GM10266 (cell line): ENCODE measurements around the gene CYP2C9.
"Not testable (repeated sequence)": the region's sequence is repeated elsewhere in the genome, so short reads cannot be mapped to it uniquely, and the experiment has no call there.

Experiments
- DNase-seq: peaks from one replicate; pipeline ENCODE4 v3.0.0; 2012; ENCODE audit errors: extremely low spot score
- TF ChIP-seq, protein P1 (sequence below): IDR thresholded peaks from 2 replicates; pipeline ENCODE4 v1.5.1; 2012; ENCODE audit warnings: mild to moderate bottlenecking, low read depth; ENCODE audit not compliant: control insufficient read depth, insufficient read depth; ENCODE audit errors: missing control alignments

Gene CYP2C9

DNA sequence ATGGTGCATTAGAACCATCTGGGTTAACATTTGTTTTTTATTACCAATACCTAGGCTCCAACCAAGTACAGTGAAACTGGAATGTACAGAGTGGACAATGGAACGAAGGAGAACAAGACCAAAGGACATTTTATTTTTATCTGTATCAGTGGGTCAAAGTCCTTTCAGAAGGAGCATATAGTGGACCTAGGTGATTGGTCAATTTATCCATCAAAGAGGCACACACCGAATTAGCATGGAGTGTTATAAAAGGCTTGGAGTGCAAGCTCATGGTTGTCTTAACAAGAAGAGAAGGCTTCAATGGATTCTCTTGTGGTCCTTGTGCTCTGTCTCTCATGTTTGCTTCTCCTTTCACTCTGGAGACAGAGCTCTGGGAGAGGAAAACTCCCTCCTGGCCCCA, at the start of gene CYP2C9:
Gene CYP2C9 (plus strand): TSS at position 276 of the 400 bp plus-strand sequence. CDS start 25 bp downstream, at position 301.
- no peak for DNase-seq
- TF ChIP-seq, protein P1, sequence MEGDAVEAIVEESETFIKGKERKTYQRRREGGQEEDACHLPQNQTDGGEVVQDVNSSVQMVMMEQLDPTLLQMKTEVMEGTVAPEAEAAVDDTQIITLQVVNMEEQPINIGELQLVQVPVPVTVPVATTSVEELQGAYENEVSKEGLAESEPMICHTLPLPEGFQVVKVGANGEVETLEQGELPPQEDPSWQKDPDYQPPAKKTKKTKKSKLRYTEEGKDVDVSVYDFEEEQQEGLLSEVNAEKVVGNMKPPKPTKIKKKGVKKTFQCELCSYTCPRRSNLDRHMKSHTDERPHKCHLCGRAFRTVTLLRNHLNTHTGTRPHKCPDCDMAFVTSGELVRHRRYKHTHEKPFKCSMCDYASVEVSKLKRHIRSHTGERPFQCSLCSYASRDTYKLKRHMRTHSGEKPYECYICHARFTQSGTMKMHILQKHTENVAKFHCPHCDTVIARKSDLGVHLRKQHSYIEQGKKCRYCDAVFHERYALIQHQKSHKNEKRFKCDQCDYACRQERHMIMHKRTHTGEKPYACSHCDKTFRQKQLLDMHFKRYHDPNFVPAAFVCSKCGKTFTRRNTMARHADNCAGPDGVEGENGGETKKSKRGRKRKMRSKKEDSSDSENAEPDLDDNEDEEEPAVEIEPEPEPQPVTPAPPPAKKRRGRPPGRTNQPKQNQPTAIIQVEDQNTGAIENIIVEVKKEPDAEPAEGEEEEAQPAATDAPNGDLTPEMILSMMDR: no peak

DNA sequence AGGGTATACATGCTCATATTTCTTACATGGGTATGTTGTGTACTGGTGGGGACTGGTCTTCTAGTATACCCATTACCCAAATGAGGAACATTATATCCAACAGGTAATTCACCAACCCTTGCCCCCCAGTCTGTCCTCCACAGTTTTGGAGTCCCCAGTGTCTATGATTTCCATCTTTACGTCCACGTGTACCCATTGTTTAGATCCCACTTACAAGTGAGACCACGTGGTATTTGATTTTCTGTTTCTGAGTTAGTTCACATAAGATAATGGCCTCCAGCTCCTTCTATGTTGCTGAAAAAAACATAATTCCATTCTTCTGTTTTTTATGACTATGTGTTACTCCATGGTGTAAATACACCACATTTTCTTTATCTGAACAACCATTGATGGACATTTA, 49.3 kb upstream of the CYP2C9 start:
- TF ChIP-seq, protein P1: no peak
- no peak for DNase-seq

DNA sequence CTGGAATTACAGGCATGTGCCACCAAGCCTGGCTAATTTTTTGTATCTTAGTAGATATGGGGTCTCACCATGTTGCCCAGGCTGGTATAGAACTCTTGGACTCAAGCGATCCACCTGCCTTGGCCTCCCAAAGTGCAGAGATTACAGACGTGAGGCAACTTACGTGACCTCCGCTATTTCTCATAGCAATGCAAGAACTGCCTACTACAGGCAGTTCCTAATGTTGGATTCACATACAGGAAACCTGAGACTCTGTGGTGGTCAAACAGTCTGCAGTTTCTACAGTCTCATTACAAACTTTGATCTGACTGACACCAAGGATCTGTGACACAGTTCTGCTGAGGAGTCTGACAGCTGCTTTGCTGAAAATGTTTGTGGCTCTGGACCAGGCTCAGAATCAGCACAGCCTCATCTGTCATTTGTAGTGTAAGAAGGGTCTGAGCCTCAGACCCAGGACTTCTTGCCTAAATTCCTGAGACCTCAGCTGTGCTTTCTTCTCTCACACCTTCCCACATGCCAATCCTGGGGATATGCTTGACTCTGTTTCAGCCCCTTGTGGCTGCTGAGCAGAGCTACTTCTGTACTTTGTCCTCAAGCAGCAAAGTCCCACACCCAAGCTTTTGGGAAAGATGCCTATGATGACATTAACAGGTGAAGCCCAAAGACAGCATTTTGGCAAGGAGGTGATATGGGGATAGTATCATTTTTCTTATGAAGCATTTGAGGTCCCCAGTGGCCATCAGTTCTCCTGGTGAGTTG, 48.0 kb upstream of the CYP2C9 start:
- TF ChIP-seq, protein P1: no peak
- no peak for DNase-seq

DNA sequence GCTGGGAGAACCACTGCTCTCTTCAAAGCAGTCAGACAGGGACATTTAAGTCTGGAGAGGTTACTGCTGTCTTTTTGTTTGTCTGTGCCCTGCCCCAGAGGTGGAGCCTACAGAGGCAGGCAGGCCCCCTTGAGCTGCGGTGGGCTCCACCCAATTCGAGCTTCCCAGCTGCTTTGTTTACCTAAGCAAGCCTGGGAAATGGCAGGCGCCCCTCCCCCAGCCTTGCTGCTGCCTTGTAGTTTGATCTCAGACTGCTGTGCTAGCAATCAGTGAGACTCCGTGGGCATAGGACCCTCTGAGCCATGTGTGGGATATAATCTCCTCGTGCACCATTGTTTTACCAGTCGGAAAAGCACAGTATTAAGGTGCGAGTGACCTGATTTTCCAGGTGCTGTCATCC, 40.0 kb upstream of the CYP2C9 start:
- not testable (repeated sequence) for DNase-seq

DNA sequence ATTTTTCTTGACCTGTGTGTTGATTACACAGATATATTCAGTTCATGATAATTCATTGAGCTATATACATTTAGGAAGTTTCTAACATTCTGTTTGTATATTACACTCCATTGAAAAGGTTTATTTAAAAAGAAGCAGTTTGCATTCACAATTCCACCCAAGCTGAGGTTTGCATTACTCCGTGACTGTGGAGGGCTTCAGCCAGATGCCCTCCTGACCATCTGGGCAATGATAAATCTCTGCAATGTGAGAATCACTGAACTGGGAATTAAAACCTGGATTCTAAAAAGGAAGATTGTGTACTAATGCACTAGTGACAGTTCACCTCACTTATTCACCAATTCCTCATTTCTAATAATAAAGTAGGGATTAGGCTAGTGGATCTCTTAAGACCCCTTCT, 36.4 kb upstream of the CYP2C9 start:
- TF ChIP-seq, protein P1: no peak
- no peak for DNase-seq

DNA sequence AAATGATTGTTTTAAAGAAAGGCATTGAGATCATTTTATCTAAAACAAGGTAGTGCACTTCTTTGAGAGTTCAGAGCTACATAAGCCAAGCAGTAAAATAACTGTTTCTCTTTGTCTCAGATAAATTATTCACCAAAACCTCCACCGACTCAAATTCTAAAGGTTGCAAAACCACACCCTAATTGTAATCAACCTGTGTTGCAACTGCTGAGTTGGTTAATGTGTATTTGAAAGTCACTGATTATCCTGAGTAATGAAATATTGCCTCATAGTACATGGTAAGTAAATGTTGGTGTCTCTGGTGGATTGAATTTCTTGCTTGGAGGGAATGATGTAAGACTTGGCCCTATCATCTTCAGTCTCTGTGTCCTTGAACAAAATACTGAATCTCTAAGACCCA, 35.9 kb upstream of the CYP2C9 start:
- DNase-seq: no peak
- TF ChIP-seq, protein P1: no peak

DNA sequence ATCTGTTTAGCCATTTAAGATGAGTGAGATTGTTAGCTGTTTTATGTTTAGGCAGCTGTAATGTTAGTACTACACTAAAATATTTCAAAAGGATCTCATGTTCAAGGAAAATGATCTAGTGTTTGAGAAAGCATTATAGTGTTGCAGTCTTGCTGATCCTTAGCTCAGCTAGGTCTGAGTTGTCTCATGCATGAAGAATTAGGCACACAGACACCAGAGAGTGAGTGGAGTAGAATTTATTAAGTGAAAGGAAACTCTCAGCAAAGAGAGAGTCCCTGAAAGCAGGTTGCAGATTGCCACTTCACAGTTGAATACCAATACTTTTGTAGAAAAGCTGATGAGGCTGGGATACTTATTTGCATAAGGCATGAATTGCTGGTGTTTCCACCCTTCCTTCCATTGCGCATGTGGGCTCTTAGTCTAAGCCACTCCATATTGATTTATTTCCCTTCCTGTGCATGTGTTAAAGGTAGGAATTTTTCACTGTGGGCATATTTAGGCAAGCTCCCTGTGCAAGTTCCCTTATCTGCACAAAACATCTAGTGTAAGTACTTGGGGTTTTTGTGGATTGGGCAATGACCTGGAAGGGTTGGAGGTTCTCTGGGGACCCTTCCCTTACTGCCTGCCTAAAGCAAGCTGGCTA, 33.8 kb upstream of the CYP2C9 start:
- not testable (repeated sequence) for DNase-seq

DNA sequence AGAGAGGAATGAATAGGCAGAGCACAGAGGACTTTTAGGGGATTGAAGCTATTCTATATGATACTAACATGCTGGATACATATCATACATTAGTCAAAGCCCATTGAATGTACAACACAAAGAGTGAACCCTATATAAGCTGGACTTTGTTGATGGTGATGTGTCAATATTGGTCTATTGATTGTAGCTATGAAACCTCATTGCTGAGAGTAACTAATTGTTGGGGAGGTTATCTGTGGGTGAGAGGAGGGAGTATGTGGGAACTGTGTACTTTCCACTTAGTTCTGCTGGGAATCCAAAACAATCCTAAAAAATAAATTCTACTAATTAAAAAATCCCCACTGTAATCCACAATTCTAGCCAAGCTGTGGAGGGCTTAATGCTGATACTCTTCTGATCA, 22.0 kb upstream of the CYP2C9 start:
- TF ChIP-seq, protein P1: no peak
- no peak for DNase-seq
